Adrenal gland (tissue), 5 donors: Measurements from ENCODE around the gene ERGIC3.

Source experiments
- POLR2A ChIP-seq, 2 donors: fragments of 450-650 bp; IDR thresholded peaks; one replicate each; pipeline ENCODE4 v1.6.1; 2017; ENCODE audit warnings: antibody characterized with exemption in 2 of 2, mild to moderate bottlenecking in 2 of 2, moderate library complexity in 1 of 2
- TF ChIP-seq, protein P1 (sequence below), 6 experiments: fragments of 450-650 bp in 4 of 6; fragments of 200-600 bp in 2 of 6; sonication (generic) in 1 of 6; IDR thresholded peaks; 1 replicate in 5 of 6; 2 replicates in 1 of 6; pipeline versions ENCODE4 v1.5.1 to v1.8.0; 2016 to 2021; ENCODE audit warnings: antibody characterized with exemption in 6 of 6, mild to moderate bottlenecking in 2 of 6, moderate library complexity in 1 of 6
- donor health status: DM: no; HTN: no; CAD: no.

DNA sequence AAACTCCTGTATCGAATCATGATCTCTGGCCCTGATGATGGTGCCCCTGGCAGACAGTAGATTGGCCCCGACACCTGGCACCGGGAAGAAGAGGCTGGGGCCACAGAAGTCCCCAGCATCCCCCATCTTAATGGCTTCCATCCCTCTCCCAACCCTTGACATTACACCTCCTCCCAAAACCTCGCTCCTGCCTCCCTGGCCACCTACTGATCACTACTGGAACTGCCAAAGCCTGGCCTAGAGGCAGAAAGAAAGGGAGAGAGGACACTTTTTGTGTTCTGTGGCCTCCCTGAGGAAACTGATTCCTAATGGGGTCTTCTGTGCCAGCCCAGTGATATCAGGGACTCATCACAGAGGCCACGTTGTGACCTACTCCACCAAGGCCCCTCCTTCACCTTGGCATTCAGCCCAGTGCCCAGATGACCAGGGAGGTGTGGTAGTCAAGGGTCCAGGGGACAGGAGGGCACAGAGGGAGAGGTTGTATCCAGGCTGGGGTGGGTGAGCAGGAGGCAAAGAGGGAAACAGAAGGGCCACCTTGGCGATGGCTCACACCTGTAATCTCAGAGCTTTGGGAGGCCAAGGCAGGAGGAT lies 18.5 kb upstream of the ERGIC3 start:
- TF ChIP-seq, protein P1, sequence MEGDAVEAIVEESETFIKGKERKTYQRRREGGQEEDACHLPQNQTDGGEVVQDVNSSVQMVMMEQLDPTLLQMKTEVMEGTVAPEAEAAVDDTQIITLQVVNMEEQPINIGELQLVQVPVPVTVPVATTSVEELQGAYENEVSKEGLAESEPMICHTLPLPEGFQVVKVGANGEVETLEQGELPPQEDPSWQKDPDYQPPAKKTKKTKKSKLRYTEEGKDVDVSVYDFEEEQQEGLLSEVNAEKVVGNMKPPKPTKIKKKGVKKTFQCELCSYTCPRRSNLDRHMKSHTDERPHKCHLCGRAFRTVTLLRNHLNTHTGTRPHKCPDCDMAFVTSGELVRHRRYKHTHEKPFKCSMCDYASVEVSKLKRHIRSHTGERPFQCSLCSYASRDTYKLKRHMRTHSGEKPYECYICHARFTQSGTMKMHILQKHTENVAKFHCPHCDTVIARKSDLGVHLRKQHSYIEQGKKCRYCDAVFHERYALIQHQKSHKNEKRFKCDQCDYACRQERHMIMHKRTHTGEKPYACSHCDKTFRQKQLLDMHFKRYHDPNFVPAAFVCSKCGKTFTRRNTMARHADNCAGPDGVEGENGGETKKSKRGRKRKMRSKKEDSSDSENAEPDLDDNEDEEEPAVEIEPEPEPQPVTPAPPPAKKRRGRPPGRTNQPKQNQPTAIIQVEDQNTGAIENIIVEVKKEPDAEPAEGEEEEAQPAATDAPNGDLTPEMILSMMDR (IDR thresholded peaks at IDR 0.05), result peak; percentile 34 to 49 (median 42)
- TF ChIP-seq POLR2A (IDR thresholded peaks at IDR 0.05), result no peak
